ENCODE data around the gene CAPN5. TPM values are rescaled to one million over a fixed set of nuclear protein-coding genes. Genes with fewer than 3 reads are reported as not detected.

The CAPN5 gene
- total and polyA plus RNA-seq, 2 of the 8 experiments (the other 6 are each of a cell fraction or from before 2014, with no cell fraction given), result 21.5 to 22.4 TPM

GRCh38 chr11:77153276-77154185 lies 86.8 kb downstream of the CAPN5 start (continued):
- no peak for TF ChIP-seq CHD7 (IDR thresholded peaks at IDR 0.05; ENCODE audit: insufficient replicate concordance, low read length)
- TF ChIP-seq JUND (IDR thresholded peaks at IDR 0.05; ENCODE audit: low read length), result no peak
- no peak for TF ChIP-seq SIRT6 (IDR thresholded peaks at IDR 0.05; ENCODE audit: low read length)
- no peak for TF ChIP-seq POU5F1 (IDR thresholded peaks at IDR 0.05; ENCODE audit: low read depth, low read length)
- TF ChIP-seq SUZ12 (IDR thresholded peaks at IDR 0.05; ENCODE audit: low read length), result no peak
- TF ChIP-seq RBBP5 (IDR thresholded peaks at IDR 0.05; ENCODE audit: borderline replicate concordance, low read depth, low read length), result no peak
- no peak for TF ChIP-seq SP2 (IDR thresholded peaks at IDR 0.05; ENCODE audit: low read length)
- TF ChIP-seq SP4 (IDR thresholded peaks at IDR 0.05; ENCODE audit: low read length), result no peak
- no peak for TF ChIP-seq MAX (IDR thresholded peaks at IDR 0.05)
- no peak for TF ChIP-seq PHF8 (conservative IDR thresholded peaks at IDR 0.05; ENCODE audit: low read depth, low read length)
